ENCODE data around the gene COX7A2L.
"Not testable (repeated sequence)": the region's sequence is repeated elsewhere in the genome, so short reads cannot be mapped to it uniquely, and the experiment has no call there.

Gene COX7A2L

GRCh38 chr2:42392191-42392590 lies 31.2 kb upstream of the COX7A2L start:
- DNase-seq (ENCODE audit: extremely low spot score) = no peak
- ChIA-PET CTCF (no interaction called here), POLR2A (no interaction called here)
- no peak for TF ChIP-seq ZNF384 (IDR thresholded peaks at IDR 0.05)

- POLR2A ChIA-PET = interaction anchor here (0.9 kb wide), 1 partner anchor 8 kb away, joined by 3 read pairs; no protein-coding TSS in a partner anchor
- TF ChIP-seq NFRKB (IDR thresholded peaks at IDR 0.05) (no peak), BHLHE40 (IDR thresholded peaks at IDR 0.05; ENCODE audit: borderline replicate concordance) (no peak), FOXM1 (IDR thresholded peaks at IDR 0.05; ENCODE audit: borderline replicate concordance) (no peak), L3MBTL2 (conservative IDR thresholded peaks at IDR 0.05) (no peak), FOXK2 (IDR thresholded peaks at IDR 0.05) (no peak), ZNF384 (IDR thresholded peaks at IDR 0.05) (no peak), FOXA1 (IDR thresholded peaks at IDR 0.05) (no peak), SP1 (IDR thresholded peaks at IDR 0.05) (no peak), PKNOX1 (IDR thresholded peaks at IDR 0.05) (no peak), ARNT (IDR thresholded peaks at IDR 0.05) (no peak), LEF1 (IDR thresholded peaks at IDR 0.05; ENCODE audit: borderline replicate concordance) (no peak), ELF4 (IDR thresholded peaks at IDR 0.05) (no peak), HDGF (IDR thresholded peaks at IDR 0.05; ENCODE audit: borderline replicate concordance) (no peak), SUZ12 (IDR thresholded peaks at IDR 0.05) (no peak), TARDBP (IDR thresholded peaks at IDR 0.05) (no peak), CTBP1 (IDR thresholded peaks at IDR 0.05; ENCODE audit: borderline replicate concordance) (no peak)
- DNase-seq (ENCODE audit: extremely low spot score) = no peak
- CTCF ChIA-PET = interaction anchor here (0.6 kb wide), 1 partner anchor 209 kb away, joined by 3 read pairs; no protein-coding TSS in a partner anchor
Observed at GRCh38 chr2:42390401-42390969, 29.5 kb upstream of the COX7A2L start.

GRCh38 chr2:42386682-42387081 lies 25.7 kb upstream of the COX7A2L start:
- DNase-seq (ENCODE audit: extremely low spot score) = peak; percentile 43
- ChIA-PET POLR2A (no interaction called here), CTCF (interaction anchor here (0.7 to 1.6 kb wide), 5 partner anchors 9 to 740 kb away, joined by 3 to 5 read pairs (median 4); no protein-coding TSS in a partner anchor)
- TF ChIP-seq SP1 (IDR thresholded peaks at IDR 0.05) (no peak), NFRKB (IDR thresholded peaks at IDR 0.05) (no peak), SUZ12 (IDR thresholded peaks at IDR 0.05) (no peak), HDGF (IDR thresholded peaks at IDR 0.05; ENCODE audit: borderline replicate concordance) (no peak), CTBP1 (IDR thresholded peaks at IDR 0.05; ENCODE audit: borderline replicate concordance) (no peak), FOXM1 (IDR thresholded peaks at IDR 0.05; ENCODE audit: borderline replicate concordance) (no peak), ZNF384 (IDR thresholded peaks at IDR 0.05) (no peak), ELF4 (IDR thresholded peaks at IDR 0.05) (no peak), BHLHE40 (IDR thresholded peaks at IDR 0.05; ENCODE audit: borderline replicate concordance) (no peak)

- POLR2A ChIA-PET = no interaction called here
- CTCF ChIA-PET = interaction anchor here (0.7 to 1.5 kb wide), 3 partner anchors 16 to 104 kb away, joined by 3 to 7 read pairs (median 3); no protein-coding TSS in a partner anchor
- TF ChIP-seq ZNF384 (IDR thresholded peaks at IDR 0.05) = no peak
- DNase-seq (ENCODE audit: extremely low spot score) = peak; percentile 43
Observed at GRCh38 chr2:42385225-42385624, 24.2 kb upstream of the COX7A2L start.

GRCh38 chr2:42383855-42384530 lies 23.0 kb upstream of the COX7A2L start:
- TF ChIP-seq CTBP1 (IDR thresholded peaks at IDR 0.05; ENCODE audit: borderline replicate concordance) (no peak), ZNF384 (IDR thresholded peaks at IDR 0.05) (no peak), NFRKB (IDR thresholded peaks at IDR 0.05) (no peak), PKNOX1 (IDR thresholded peaks at IDR 0.05) (no peak), FOXK2 (IDR thresholded peaks at IDR 0.05) (no peak), FOXM1 (IDR thresholded peaks at IDR 0.05; ENCODE audit: borderline replicate concordance) (no peak), SP1 (IDR thresholded peaks at IDR 0.05) (no peak), TARDBP (IDR thresholded peaks at IDR 0.05) (no peak), HDGF (IDR thresholded peaks at IDR 0.05; ENCODE audit: borderline replicate concordance) (no peak), FOXA1 (IDR thresholded peaks at IDR 0.05) (no peak), ARNT (IDR thresholded peaks at IDR 0.05) (no peak), ELF4 (IDR thresholded peaks at IDR 0.05) (no peak), SUZ12 (IDR thresholded peaks at IDR 0.05) (no peak), BHLHE40 (IDR thresholded peaks at IDR 0.05; ENCODE audit: borderline replicate concordance) (no peak), L3MBTL2 (conservative IDR thresholded peaks at IDR 0.05) (no peak), LEF1 (IDR thresholded peaks at IDR 0.05; ENCODE audit: borderline replicate concordance) (no peak)
- POLR2A ChIA-PET = no interaction called here
- CTCF ChIA-PET = no interaction called here
- no peak for DNase-seq (ENCODE audit: extremely low spot score)

GRCh38 chr2:42382144-42382543 lies 21.1 kb upstream of the COX7A2L start:
- ChIA-PET POLR2A (interaction anchor here (1.3 kb wide), 1 partner anchor 9 kb away, joined by 3 read pairs; no protein-coding TSS in a partner anchor), CTCF (no interaction called here)
- no peak for DNase-seq (ENCODE audit: extremely low spot score)
- no peak for TF ChIP-seq FOXK2 (IDR thresholded peaks at IDR 0.05)
- no peak for TF ChIP-seq SP1 (IDR thresholded peaks at IDR 0.05)
- TF ChIP-seq HDGF (IDR thresholded peaks at IDR 0.05; ENCODE audit: borderline replicate concordance) = no peak
- no peak for TF ChIP-seq ELF4 (IDR thresholded peaks at IDR 0.05)
- no peak for TF ChIP-seq BHLHE40 (IDR thresholded peaks at IDR 0.05; ENCODE audit: borderline replicate concordance)
- no peak for TF ChIP-seq L3MBTL2 (conservative IDR thresholded peaks at IDR 0.05)
- TF ChIP-seq SUZ12 (IDR thresholded peaks at IDR 0.05) = no peak
- TF ChIP-seq CTBP1 (IDR thresholded peaks at IDR 0.05; ENCODE audit: borderline replicate concordance) = no peak
- TF ChIP-seq ARNT (IDR thresholded peaks at IDR 0.05) = no peak

- CTCF ChIA-PET; DNase-seq (ENCODE audit: extremely low spot score); POLR2A ChIA-PET: not testable (repeated sequence)
Observed at GRCh38 chr2:42380026-42380425, 19.0 kb upstream of the COX7A2L start.
